Heart left ventricle (tissue), 16 donors: ENCODE measurements around the gene PKLR. TPM values are rescaled to one million over a fixed set of nuclear protein-coding genes. Genes with fewer than 3 reads are reported as not detected.

ENCODE experiments used
- ATAC-seq, 4 donors: fragments of 200-7000 bp; cut with Tn5 transposase; one replicate each; pipeline ENCODE4 v1.9.1; 2020 to 2022; ENCODE audit warnings: moderate library complexity in 4 of 4, mild to moderate bottlenecking in 3 of 4, moderate number of reproducible peaks in 1 of 4
- DNase-seq, 5 donors: peaks; one replicate each; pipeline ENCODE4 v3.0.0-alpha.2; 2020
- H3K27ac ChIP-seq, 12 donors: fragments of 200-600 bp; sonication (generic) in 4 of 12; one replicate each; pipeline versions ENCODE4 v1.5.0 to v1.8.0; 2016 to 2022; ENCODE audit warnings: mild to moderate bottlenecking in 2 of 12
- H3K27me3 ChIP-seq, 9 donors: fragments of 200-600 bp; sonication (generic) in 2 of 9; one replicate each; pipeline versions ENCODE4 v1.5.1 to v1.8.0; 2016 to 2022; ENCODE audit warnings: mild to moderate bottlenecking in 3 of 9
- H3K36me3 ChIP-seq, 9 donors: fragments of 200-600 bp; sonication (generic) in 2 of 9; one replicate each; pipeline versions ENCODE4 v1.5.0 to v1.8.0; 2018 to 2022; ENCODE audit warnings: mild to moderate bottlenecking in 2 of 9
- H3K4me1 ChIP-seq, 12 donors: fragments of 200-600 bp; sonication (generic) in 4 of 12; one replicate each; pipeline versions ENCODE4 v1.5.0 to v1.8.0; 2016 to 2022; ENCODE audit warnings: mild to moderate bottlenecking in 3 of 12
- H3K4me3 ChIP-seq, 12 donors: fragments of 200-600 bp; sonication (generic) in 4 of 12; one replicate each; pipeline versions ENCODE4 v1.5.0 to v1.8.0; 2017 to 2022; ENCODE audit warnings: mild to moderate bottlenecking in 9 of 12, moderate library complexity in 4 of 12
- H3K9me3 ChIP-seq, 12 donors: fragments of 200-600 bp; sonication (generic) in 4 of 12; one replicate each; pipeline versions ENCODE4 v1.5.0 to v1.8.0; 2016 to 2022; ENCODE audit warnings: mild to moderate bottlenecking in 1 of 12
- CTCF ChIP-seq, 12 donors: fragments of 200-600 bp; sonication (generic) in 4 of 12; IDR thresholded peaks; one replicate each; pipeline versions ENCODE4 v1.5.0 to v1.8.0; 2018 to 2022; ENCODE audit warnings: antibody characterized with exemption in 12 of 12, mild to moderate bottlenecking in 5 of 12
- POLR2A ChIP-seq, 2 donors: fragments of 450-650 bp; IDR thresholded peaks; one replicate each; pipeline ENCODE4 v1.6.1; 2017; ENCODE audit warnings: antibody characterized with exemption in 2 of 2, mild to moderate bottlenecking in 2 of 2, moderate library complexity in 2 of 2
- WGBS, 4 donors: extraction: QIAGEN DNeasy Blood & Tissue Kit in 2 of 4; methylation state at CpG; one replicate each; pipeline versions ENCODE4 v1.1.5 to v1.1.7; 2013 to 2018; 5-methylcytosine and 5-hydroxymethylcytosine counted together
- intact Hi-C, 10 donors: fragments of 100-400 bp; cut with DNase I; formaldehyde crosslinking; loops; one replicate each; pipeline versions ENCODE4 v1.11.1 to v1.14.2; 2022
- polyA plus RNA-seq, 2 donors: library from polyadenylated mRNA; stranded (reverse); fragments of 200-250 nt; gene quantifications; one replicate each; pipeline ENCODE4 v1.2.3, GENCODE V29; 2013
- total RNA-seq, 9 donors: library from RNA; depleted of rRNA in 2 of 9; stranded (reverse); fragments of >200 nt in 2 of 9; fragmentation: NEBNext Ultra II Directional in 3 of 9; extraction: Animal tissue kit (Norgen Biotek cat#: 25700) in 3 of 9; gene quantifications; one replicate each; pipeline versions ENCODE4 v1.1.0 to v1.2.4, GENCODE V29; 2016 to 2023
- donor health status: ischemic (EF 13 %, LVEDD 7.1; RV severe dilation, severe dysfunction).
- donor health status: healthy with polysubstance abuse.
- donor health status: DM: no; HTN: yes; CAD: no.
- donor health status: DM: no; HTN: no; CAD: no.
- donor health status: ischemic (EF 25% LVEDD 6.9; RV normal size, moderate dysfunction).
- donor health status: ischemic (EF 25% LVEDD 5.7; RV mildly dilated, moderate dysfunction).
- donor health status: healthy.
- donor health status: DM: yes; HTN: yes; CAD: no.
- donor health status: ischemic (EF 35%, LVEDD 5.7; RV mildly dilated, moderate dysfunction).
- donor health status: nonischemic (EF 11% LVEDD 7.7; RV severe dilation, severe dysfunction).
- donor health status: DM: yes; HTN: yes; CAD: no.
- donor health status: PGD.
- donor health status: ischemic (EF 29% LVEDD 5.4; RV normal size, mild dysfunction).
- donor health status: nonischemic (EF 23%, LVEDD 6.1; RV moderate dilation, normal function).

PKLR gene
- total and polyA plus RNA-seq, 11 donors = 0.09 TPM; not detected in 10

GRCh38 chr1:155300024-155300423 lies 1.2 kb downstream of the PKLR start:
- Histone ChIP-seq H3K4me1 (peaks cover 0 to 6% (median 3%) of the 10 kb centered on the region in 12 donors), H3K27me3 (peaks cover 6 to 25% (median 18%) of the 10 kb centered on the region in 9 donors), H3K9me3 (no peaks in the 10 kb centered on the region), H3K36me3 (no peaks in the 10 kb centered on the region), H3K4me3 (no peak overlapping the region), H3K27ac (no peak overlapping the region)
- DNase-seq (no peak), ATAC-seq (no peak)
- intact Hi-C loops = no loop called here
- TF ChIP-seq POLR2A (IDR thresholded peaks at IDR 0.05) (no peak), CTCF (IDR thresholded peaks at IDR 0.05) (no peak)
- 90 to 94% (median 93%) methylated on average over 8 of the region's 8 CpGs for WGBS, 4 donors

GRCh38 chr1:155297384-155297783 lies 3.9 kb downstream of the PKLR start:
- TF ChIP-seq POLR2A (IDR thresholded peaks at IDR 0.05) = no peak
- TF ChIP-seq CTCF (IDR thresholded peaks at IDR 0.05) = no peak
- H3K4me3 ChIP-seq = no peak overlapping the region
- H3K4me1 ChIP-seq = peaks cover 0 to 10% (median 4%) of the 10 kb centered on the region in 12 donors
- peaks cover 6 to 41% (median 27%) of the 10 kb centered on the region in 9 donors for H3K27me3 ChIP-seq
- no peaks in the 10 kb centered on the region for H3K9me3 ChIP-seq
- intact Hi-C loops = no loop called here
- ATAC-seq (no peak), DNase-seq (no peak)
- H3K27ac ChIP-seq = no peak overlapping the region
- 62 to 70% (median 69%) methylated on average over 7 of the region's 7 CpGs for WGBS, 4 donors
- H3K36me3 ChIP-seq = no peaks in the 10 kb centered on the region

- 77 to 93% (median 85%) methylated on average over 3 of the region's 3 CpGs for WGBS, 4 donors
- intact Hi-C loops = no loop called here
- ATAC-seq = no peak
- Histone ChIP-seq H3K4me3 (no peak overlapping the region), H3K4me1 (peaks cover 0 to 10% (median 4%) of the 10 kb centered on the region in 12 donors), H3K9me3 (no peaks in the 10 kb centered on the region), H3K36me3 (no peaks in the 10 kb centered on the region), H3K27ac (no peak overlapping the region), H3K27me3 (peaks cover 6 to 41% (median 29%) of the 10 kb centered on the region in 9 donors)
- TF ChIP-seq CTCF (IDR thresholded peaks at IDR 0.05) (no peak), POLR2A (IDR thresholded peaks at IDR 0.05) (no peak)
- no peak for DNase-seq
Observed at GRCh38 chr1:155296661-155297060, 4.6 kb downstream of the PKLR start.

- Histone ChIP-seq H3K4me3 (no peak overlapping the region), H3K27me3 (peaks cover 6 to 41% (median 29%) of the 10 kb centered on the region in 9 donors), H3K36me3 (no peaks in the 10 kb centered on the region), H3K9me3 (no peaks in the 10 kb centered on the region), H3K4me1 (peaks cover 0 to 10% (median 4%) of the 10 kb centered on the region in 12 donors), H3K27ac (no peak overlapping the region)
- no peak for DNase-seq
- ATAC-seq = no peak
- intact Hi-C loops = no loop called here
- TF ChIP-seq CTCF (IDR thresholded peaks at IDR 0.05) = no peak
- no peak for TF ChIP-seq POLR2A (IDR thresholded peaks at IDR 0.05)
- WGBS, 4 donors = 86 to 90% (median 88%) methylated on average over 7 of the region's 7 CpGs
Observed at GRCh38 chr1:155295942-155296267, 5.3 kb downstream of the PKLR start.
